Activated naive CD8-positive, alpha-beta T cell treated with anti-CD3 and anti-CD28 coated beads for 36 hours (primary cell): ENCODE data around the gene GH1. TPM values are rescaled to one million over a fixed set of nuclear protein-coding genes. Genes with fewer than 3 reads are reported as not detected.
"Not testable (repeated sequence)": the region's sequence is repeated elsewhere in the genome, so short reads cannot be mapped to it uniquely, and the experiment has no call there.

Experiments
- DNase-seq: peaks from one replicate; pipeline ENCODE4 v3.0.0; 2021
- H3K27ac Mint-ChIP-seq: one replicate; pipeline ENCODE4 v1.8.0; 2022; ENCODE audit warnings: mild to moderate bottlenecking, moderate library complexity, mixed read lengths
- H3K27me3 Mint-ChIP-seq: one replicate; pipeline ENCODE4 v1.8.0; 2022; ENCODE audit warnings: mild to moderate bottlenecking, mixed read lengths
- H3K36me3 Mint-ChIP-seq: one replicate; pipeline ENCODE4 v1.8.0; 2021; ENCODE audit warnings: mild to moderate bottlenecking, mixed read lengths
- H3K4me1 Mint-ChIP-seq: one replicate; pipeline ENCODE4 v1.8.0; 2021; ENCODE audit warnings: mixed read lengths
- H3K4me3 Mint-ChIP-seq: one replicate; pipeline ENCODE4 v1.8.0; 2022; ENCODE audit warnings: mild to moderate bottlenecking, moderate library complexity, mixed read lengths
- H3K9me3 Mint-ChIP-seq: one replicate; pipeline ENCODE4 v1.8.0; 2022; ENCODE audit warnings: mixed read lengths
- total RNA-seq, 2 experiments: library from RNA; stranded (reverse); gene quantifications; one replicate each; pipeline ENCODE4 v1.2.3, GENCODE V29; 2021

GH1 gene
- total RNA-seq, 2 experiments from 2014 or later = not detected

- H3K27ac Mint-ChIP-seq, DNase-seq, H3K27me3 Mint-ChIP-seq: not testable (repeated sequence)
Measured at GRCh38 chr17:63874061-63874626, 44.5 kb downstream of the GH1 start.

GRCh38 chr17:63873577-63873976 is 45.1 kb downstream of the GH1 start, which contains the start of gene CSH2:
CSH2 (minus strand) TSS chr17:63873677; CDS start chr17:63873614, 63 bp downstream.
- not testable (repeated sequence) for H3K36me3 Mint-ChIP-seq, H3K4me1 Mint-ChIP-seq, H3K4me3 Mint-ChIP-seq, H3K27me3 Mint-ChIP-seq, H3K9me3 Mint-ChIP-seq, H3K27ac Mint-ChIP-seq, DNase-seq

More at GRCh38 chr17:63874061-63874626, 44.5 kb downstream of the GH1 start:
- H3K36me3 Mint-ChIP-seq, H3K9me3 Mint-ChIP-seq, H3K4me3 Mint-ChIP-seq, H3K4me1 Mint-ChIP-seq: not testable (repeated sequence)

- not testable (repeated sequence) for H3K27me3 Mint-ChIP-seq, H3K4me3 Mint-ChIP-seq, H3K4me1 Mint-ChIP-seq
Measured at GRCh38 chr17:63871646-63872365, 46.8 kb downstream of the GH1 start.

GRCh38 chr17:63870292-63870665 is 48.4 kb downstream of the GH1 start:
- H3K4me1 Mint-ChIP-seq, H3K27me3 Mint-ChIP-seq, H3K27ac Mint-ChIP-seq, H3K4me3 Mint-ChIP-seq, DNase-seq, H3K9me3 Mint-ChIP-seq, H3K36me3 Mint-ChIP-seq: not testable (repeated sequence)

More at GRCh38 chr17:63871646-63872365, 46.8 kb downstream of the GH1 start:
- not testable (repeated sequence) for H3K36me3 Mint-ChIP-seq, H3K27ac Mint-ChIP-seq, DNase-seq, H3K9me3 Mint-ChIP-seq

GRCh38 chr17:63869491-63870291 is 48.9 kb downstream of the GH1 start:
- not testable (repeated sequence) for H3K36me3 Mint-ChIP-seq, H3K27me3 Mint-ChIP-seq, H3K4me3 Mint-ChIP-seq, DNase-seq, H3K4me1 Mint-ChIP-seq, H3K27ac Mint-ChIP-seq, H3K9me3 Mint-ChIP-seq

Other genes starting within 250 kb of the GH1 start
- gene LIMD2, start 218.7 kb downstream of the GH1 start, total RNA-seq = 100 to 1,000 TPM; 173 to 179 TPM
- gene STRADA, start 177.0 kb downstream of the GH1 start, total RNA-seq = 10 to 100 TPM; 39.1 to 40.9 TPM
- gene CCDC47, start 145.2 kb downstream of the GH1 start, total RNA-seq = 10 to 100 TPM; 91.6 to 93.5 TPM
- gene DDX42, start 144.7 kb downstream of the GH1 start, total RNA-seq = 100 to 1,000 TPM; 105 to 107 TPM
- 100 to 1,000 TPM; 178 to 187 TPM for gene PSMC5, start 91.4 kb downstream of the GH1 start, total RNA-seq
- 10 to 100 TPM; 91.2 to 91.5 TPM for gene FTSJ3, start 91.2 kb downstream of the GH1 start, total RNA-seq
- 10 to 100 TPM; 91.6 to 93.5 TPM for gene SMARCD2, start 76.2 kb downstream of the GH1 start, total RNA-seq
- not detected for gene CSH2, start 45.2 kb downstream of the GH1 start, total RNA-seq
- gene GH2, start 36.9 kb downstream of the GH1 start, total RNA-seq = not detected
- not detected for gene CSH1, start 22.3 kb downstream of the GH1 start, total RNA-seq
- gene CSHL1, start 7.6 kb downstream of the GH1 start, total RNA-seq = not detected
- gene CD79B, start 13.5 kb upstream of the GH1 start, total RNA-seq = 10 to 100 TPM; 28.8 to 30.5 TPM
- under 1 TPM; 0.14 to 0.31 TPM for gene SCN4A, start 54.1 kb upstream of the GH1 start, total RNA-seq
- under 1 TPM; 0.36 to 0.93 TPM for gene PRR29, start 79.5 kb upstream of the GH1 start, total RNA-seq
- gene ICAM2, start 101.8 kb upstream of the GH1 start, total RNA-seq = 10 to 100 TPM; 52.9 to 54.5 TPM
- gene ERN1, start 211.3 kb upstream of the GH1 start, total RNA-seq = 1 to 10 TPM; 7.6 to 9.0 TPM